CMK (cell line): Measurements from ENCODE around the gene MSS51.
"Not testable (repeated sequence)": the region's sequence is repeated elsewhere in the genome, so short reads cannot be mapped to it uniquely, and the experiment has no call there.

ENCODE experiments used
- DNase-seq: peaks from one replicate; pipeline ENCODE4 v3.0.0-alpha.2; 2010; ENCODE audit warnings: low read depth

The MSS51 gene

GRCh38 chr10:73414230-73414945 is 19.0 kb downstream of the MSS51 start:
- DNase-seq = no peak

- peak; percentile 55 for DNase-seq
These were observed 19.7 kb downstream of the MSS51 start, which contains the start of gene ANXA7 for GRCh38 chr10:73413528-73414229. Gene ANXA7 (minus strand): TSS chr10:73414058. CDS start chr10:73400856, 13,202 bp downstream.

GRCh38 chr10:73413108-73413527 is 20.2 kb downstream of the MSS51 start:
- no peak for DNase-seq

GRCh38 chr10:73410897-73411296 is 22.5 kb downstream of the MSS51 start:
- DNase-seq = no peak

- no peak for DNase-seq
These were observed 24.3 kb downstream of the MSS51 start for GRCh38 chr10:73408978-73409521.

GRCh38 chr10:73408061-73408460 is 25.3 kb downstream of the MSS51 start:
- no peak for DNase-seq

- DNase-seq = no peak
These were observed 25.9 kb downstream of the MSS51 start for GRCh38 chr10:73407495-73407894.

- DNase-seq = no peak
These were observed 26.5 kb downstream of the MSS51 start for GRCh38 chr10:73406846-73407245.

- no peak for DNase-seq
These were observed 27.8 kb downstream of the MSS51 start for GRCh38 chr10:73405556-73405955.

- DNase-seq = no peak
These were observed 28.7 kb downstream of the MSS51 start for GRCh38 chr10:73404690-73405089.

GRCh38 chr10:73401636-73402035 is 31.7 kb downstream of the MSS51 start:
- DNase-seq = no peak

GRCh38 chr10:73399063-73399462 is 34.3 kb downstream of the MSS51 start:
- no peak for DNase-seq

GRCh38 chr10:73398024-73398423 is 35.3 kb downstream of the MSS51 start:
- no peak for DNase-seq

GRCh38 chr10:73394325-73394724 is 39.0 kb downstream of the MSS51 start:
- not testable (repeated sequence) for DNase-seq

GRCh38 chr10:73388228-73388627 is 45.1 kb downstream of the MSS51 start:
- DNase-seq = no peak

GRCh38 chr10:73386583-73386982 is 46.8 kb downstream of the MSS51 start:
- DNase-seq = no peak

- DNase-seq = no peak
These were observed 54.2 kb downstream of the MSS51 start for GRCh38 chr10:73379064-73379748.

GRCh38 chr10:73376679-73377078 is 56.7 kb downstream of the MSS51 start:
- DNase-seq = no peak
